Astrocyte of the cerebellum (primary cell): ENCODE results near the gene VEZT.

Experiments
- DNase-seq: peaks from one replicate; pipeline ENCODE4 v3.0.0-alpha.2; 2011; ENCODE audit warnings: low read depth
- H3K4me3 ChIP-seq: 2 replicates; pipeline ENCODE4 v1.5.1; 2011; ENCODE audit warnings: mild to moderate bottlenecking, low read depth, low read length, moderate library complexity
- CTCF ChIP-seq: IDR thresholded peaks from 2 replicates; pipeline ENCODE4 v1.5.1; 2012; ENCODE audit warnings: low read length, low read depth, moderate library complexity, mild to moderate bottlenecking; ENCODE audit errors: missing control alignments
- in situ Hi-C: cut with HindIII; loops from 2 replicates; pipeline ENCODE4 v1.10.0; 2017; ENCODE audit warnings: low sequenced_read_pairs

The VEZT gene

GRCh38 chr12:95205685-95206084 is 11.9 kb upstream of the VEZT start:
- in situ Hi-C loops, result no loop called here
- H3K4me3 ChIP-seq, result no peak overlapping the region
- TF ChIP-seq CTCF, result no peak
- DNase-seq, result peak; percentile 71

- no peak for DNase-seq
- H3K4me3 ChIP-seq, result no peak overlapping the region
- no peak for TF ChIP-seq CTCF
- in situ Hi-C loops, result no loop called here
These were observed 10.7 kb upstream of the VEZT start for GRCh38 chr12:95206916-95207315.

GRCh38 chr12:95207407-95207806 is 10.2 kb upstream of the VEZT start:
- TF ChIP-seq CTCF, result no peak
- in situ Hi-C loops, result no loop called here
- H3K4me3 ChIP-seq, result no peak overlapping the region
- DNase-seq, result no peak

GRCh38 chr12:95208678-95209077 is 8.9 kb upstream of the VEZT start:
- in situ Hi-C loops, result no loop called here
- DNase-seq, result no peak
- H3K4me3 ChIP-seq, result no peak overlapping the region
- TF ChIP-seq CTCF, result no peak

- in situ Hi-C loops, result no loop called here
- no peak for DNase-seq
- H3K4me3 ChIP-seq, result no peak overlapping the region
- no peak for TF ChIP-seq CTCF
These were observed 5.0 kb upstream of the VEZT start for GRCh38 chr12:95212586-95212985.

- in situ Hi-C loops, result no loop called here
- TF ChIP-seq CTCF, result no peak
- no peak for DNase-seq
- H3K4me3 ChIP-seq, result no peak overlapping the region
These were observed 4.5 kb upstream of the VEZT start for GRCh38 chr12:95213119-95213518.

- DNase-seq, result no peak
- in situ Hi-C loops, result no loop called here
- no peak overlapping the region for H3K4me3 ChIP-seq
These were observed 3.7 kb upstream of the VEZT start for GRCh38 chr12:95213928-95214327.

More at GRCh38 chr12:95213928-95214327, 3.7 kb upstream of the VEZT start:
- TF ChIP-seq CTCF, result no peak
